Measurements from ENCODE around the gene MAGEF1. TPM values are rescaled to one million over a fixed set of nuclear protein-coding genes. Genes with fewer than 3 reads are reported as not detected.

Gene MAGEF1
- total and polyA plus RNA-seq, 2 experiments from 2014 or later = 66.5 to 88.7 TPM

GRCh38 chr3:184719709-184720108, 7.8 kb upstream of the MAGEF1 start:
- H3K4me2 ChIP-seq = no peak overlapping the region
- DNase-seq (ENCODE audit: low spot score) (no peak), ATAC-seq (no peak)
- H3K9me2 ChIP-seq (ENCODE audit: insufficient read depth) = no peaks in the 10 kb centered on the region
- H3K4me3 Mint-ChIP-seq = no peak overlapping the region
- 0 out of 2 replicates have a peak, but pooled peaks cover 4% of the 10 kb centered on the region for H3F3A ChIP-seq (replicated peaks; ENCODE audit: low read depth)
- no peaks in the 10 kb centered on the region for H3K79me2 ChIP-seq (replicated peaks; ENCODE audit: insufficient read depth)
- no peaks in the 10 kb centered on the region for H3K27me3 ChIP-seq (ENCODE audit: insufficient read depth)
- H3K27ac ChIP-seq (ENCODE audit: low read depth) = no peak overlapping the region
- H3K36me3 ChIP-seq (ENCODE audit: insufficient read depth) = no peaks in the 10 kb centered on the region
- H3K27ac Mint-ChIP-seq = no peak overlapping the region
- no peaks in the 10 kb centered on the region for H4K20me1 ChIP-seq (replicated peaks; ENCODE audit: insufficient read depth)
- TF ChIP-seq CREB1 (CRISPR knock-in tag; IDR thresholded peaks at IDR 0.05; ENCODE audit: low read depth) (no peak), EZH2 (IDR thresholded peaks at IDR 0.05; ENCODE audit: low read depth, unreplicated experiment) (no peak), STAT1 (IDR thresholded peaks at IDR 0.05; ENCODE audit: unreplicated experiment) (no peak), EZH2phosphoT487 (IDR thresholded peaks at IDR 0.05; ENCODE audit: unreplicated experiment) (no peak), NANOG (IDR thresholded peaks at IDR 0.05; ENCODE audit: borderline replicate concordance) (no peak), REST (IDR thresholded peaks at IDR 0.05; ENCODE audit: unreplicated experiment) (no peak), ZNF331 (CRISPR knock-in tag; IDR thresholded peaks at IDR 0.05; ENCODE audit: low read depth) (no peak), JUNB (IDR thresholded peaks at IDR 0.05; ENCODE audit: unreplicated experiment) (no peak), POLR2AphosphoS5 (IDR thresholded peaks at IDR 0.05; ENCODE audit: low read depth) (no peak), ZNF114 (CRISPR knock-in tag; IDR thresholded peaks at IDR 0.05) (no peak)
- TF ChIP-seq, protein P1, sequence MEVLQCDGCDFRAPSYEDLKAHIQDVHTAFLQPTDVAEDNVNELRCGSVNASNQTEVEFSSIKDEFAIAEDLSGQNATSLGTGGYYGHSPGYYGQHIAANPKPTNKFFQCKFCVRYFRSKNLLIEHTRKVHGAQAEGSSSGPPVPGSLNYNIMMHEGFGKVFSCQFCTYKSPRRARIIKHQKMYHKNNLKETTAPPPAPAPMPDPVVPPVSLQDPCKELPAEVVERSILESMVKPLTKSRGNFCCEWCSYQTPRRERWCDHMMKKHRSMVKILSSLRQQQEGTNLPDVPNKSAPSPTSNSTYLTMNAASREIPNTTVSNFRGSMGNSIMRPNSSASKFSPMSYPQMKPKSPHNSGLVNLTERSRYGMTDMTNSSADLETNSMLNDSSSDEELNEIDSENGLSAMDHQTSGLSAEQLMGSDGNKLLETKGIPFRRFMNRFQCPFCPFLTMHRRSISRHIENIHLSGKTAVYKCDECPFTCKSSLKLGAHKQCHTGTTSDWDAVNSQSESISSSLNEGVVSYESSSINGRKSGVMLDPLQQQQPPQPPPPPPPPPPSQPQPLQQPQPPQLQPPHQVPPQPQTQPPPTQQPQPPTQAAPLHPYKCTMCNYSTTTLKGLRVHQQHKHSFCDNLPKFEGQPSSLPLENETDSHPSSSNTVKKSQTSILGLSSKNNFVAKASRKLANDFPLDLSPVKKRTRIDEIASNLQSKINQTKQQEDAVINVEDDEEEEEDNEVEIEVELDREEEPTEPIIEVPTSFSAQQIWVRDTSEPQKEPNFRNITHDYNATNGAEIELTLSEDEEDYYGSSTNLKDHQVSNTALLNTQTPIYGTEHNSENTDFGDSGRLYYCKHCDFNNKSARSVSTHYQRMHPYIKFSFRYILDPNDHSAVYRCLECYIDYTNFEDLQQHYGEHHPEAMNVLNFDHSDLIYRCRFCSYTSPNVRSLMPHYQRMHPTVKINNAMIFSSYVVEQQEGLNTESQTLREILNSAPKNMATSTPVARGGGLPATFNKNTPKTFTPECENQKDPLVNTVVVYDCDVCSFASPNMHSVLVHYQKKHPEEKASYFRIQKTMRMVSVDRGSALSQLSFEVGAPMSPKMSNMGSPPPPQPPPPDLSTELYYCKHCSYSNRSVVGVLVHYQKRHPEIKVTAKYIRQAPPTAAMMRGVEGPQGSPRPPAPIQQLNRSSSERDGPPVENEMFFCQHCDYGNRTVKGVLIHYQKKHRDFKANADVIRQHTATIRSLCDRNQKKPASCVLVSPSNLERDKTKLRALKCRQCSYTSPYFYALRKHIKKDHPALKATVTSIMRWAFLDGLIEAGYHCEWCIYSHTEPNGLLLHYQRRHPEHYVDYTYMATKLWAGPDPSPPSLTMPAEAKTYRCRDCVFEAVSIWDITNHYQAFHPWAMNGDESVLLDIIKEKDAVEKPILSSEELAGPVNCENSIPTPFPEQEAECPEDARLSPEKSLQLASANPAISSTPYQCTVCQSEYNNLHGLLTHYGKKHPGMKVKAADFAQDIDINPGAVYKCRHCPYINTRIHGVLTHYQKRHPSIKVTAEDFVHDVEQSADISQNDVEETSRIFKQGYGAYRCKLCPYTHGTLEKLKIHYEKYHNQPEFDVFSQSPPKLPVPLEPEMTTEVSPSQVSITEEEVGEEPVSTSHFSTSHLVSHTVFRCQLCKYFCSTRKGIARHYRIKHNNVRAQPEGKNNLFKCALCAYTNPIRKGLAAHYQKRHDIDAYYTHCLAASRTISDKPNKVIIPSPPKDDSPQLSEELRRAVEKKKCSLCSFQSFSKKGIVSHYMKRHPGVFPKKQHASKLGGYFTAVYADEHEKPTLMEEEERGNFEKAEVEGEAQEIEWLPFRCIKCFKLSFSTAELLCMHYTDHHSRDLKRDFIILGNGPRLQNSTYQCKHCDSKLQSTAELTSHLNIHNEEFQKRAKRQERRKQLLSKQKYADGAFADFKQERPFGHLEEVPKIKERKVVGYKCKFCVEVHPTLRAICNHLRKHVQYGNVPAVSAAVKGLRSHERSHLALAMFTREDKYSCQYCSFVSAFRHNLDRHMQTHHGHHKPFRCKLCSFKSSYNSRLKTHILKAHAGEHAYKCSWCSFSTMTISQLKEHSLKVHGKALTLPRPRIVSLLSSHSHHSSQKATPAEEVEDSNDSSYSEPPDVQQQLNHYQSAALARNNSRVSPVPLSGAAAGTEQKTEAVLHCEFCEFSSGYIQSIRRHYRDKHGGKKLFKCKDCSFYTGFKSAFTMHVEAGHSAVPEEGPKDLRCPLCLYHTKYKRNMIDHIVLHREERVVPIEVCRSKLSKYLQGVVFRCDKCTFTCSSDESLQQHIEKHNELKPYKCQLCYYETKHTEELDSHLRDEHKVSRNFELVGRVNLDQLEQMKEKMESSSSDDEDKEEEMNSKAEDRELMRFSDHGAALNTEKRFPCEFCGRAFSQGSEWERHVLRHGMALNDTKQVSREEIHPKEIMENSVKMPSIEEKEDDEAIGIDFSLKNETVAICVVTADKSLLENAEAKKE (CRISPR knock-in tag; IDR thresholded peaks at IDR 0.05) = no peak
- TF ChIP-seq, protein P2, sequence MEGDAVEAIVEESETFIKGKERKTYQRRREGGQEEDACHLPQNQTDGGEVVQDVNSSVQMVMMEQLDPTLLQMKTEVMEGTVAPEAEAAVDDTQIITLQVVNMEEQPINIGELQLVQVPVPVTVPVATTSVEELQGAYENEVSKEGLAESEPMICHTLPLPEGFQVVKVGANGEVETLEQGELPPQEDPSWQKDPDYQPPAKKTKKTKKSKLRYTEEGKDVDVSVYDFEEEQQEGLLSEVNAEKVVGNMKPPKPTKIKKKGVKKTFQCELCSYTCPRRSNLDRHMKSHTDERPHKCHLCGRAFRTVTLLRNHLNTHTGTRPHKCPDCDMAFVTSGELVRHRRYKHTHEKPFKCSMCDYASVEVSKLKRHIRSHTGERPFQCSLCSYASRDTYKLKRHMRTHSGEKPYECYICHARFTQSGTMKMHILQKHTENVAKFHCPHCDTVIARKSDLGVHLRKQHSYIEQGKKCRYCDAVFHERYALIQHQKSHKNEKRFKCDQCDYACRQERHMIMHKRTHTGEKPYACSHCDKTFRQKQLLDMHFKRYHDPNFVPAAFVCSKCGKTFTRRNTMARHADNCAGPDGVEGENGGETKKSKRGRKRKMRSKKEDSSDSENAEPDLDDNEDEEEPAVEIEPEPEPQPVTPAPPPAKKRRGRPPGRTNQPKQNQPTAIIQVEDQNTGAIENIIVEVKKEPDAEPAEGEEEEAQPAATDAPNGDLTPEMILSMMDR (conservative IDR thresholded peaks at IDR 0.05; ENCODE audit: low read depth in 2 of 2) = no peak
- H3K36me3 Mint-ChIP-seq (ENCODE audit: low read depth) = no peaks in the 10 kb centered on the region
- peaks cover 24% of the 10 kb centered on the region for H3K4me1 ChIP-seq (ENCODE audit: insufficient read depth)
- peaks cover 29% of the 10 kb centered on the region for H3K4me1 Mint-ChIP-seq
- H3K9me3 Mint-ChIP-seq = no peaks in the 10 kb centered on the region
- no peak overlapping the region for H2AFZ ChIP-seq
- peaks cover 2% of the 10 kb centered on the region for H3K27me3 Mint-ChIP-seq (ENCODE audit: insufficient read depth, low read depth, poor library complexity)
- H3K4me3 ChIP-seq = no peak overlapping the region
